Measurements from ENCODE around the gene RDX.
"Not testable (repeated sequence)": the region's sequence is repeated elsewhere in the genome, so short reads cannot be mapped to it uniquely, and the experiment has no call there.

The RDX gene

DNA sequence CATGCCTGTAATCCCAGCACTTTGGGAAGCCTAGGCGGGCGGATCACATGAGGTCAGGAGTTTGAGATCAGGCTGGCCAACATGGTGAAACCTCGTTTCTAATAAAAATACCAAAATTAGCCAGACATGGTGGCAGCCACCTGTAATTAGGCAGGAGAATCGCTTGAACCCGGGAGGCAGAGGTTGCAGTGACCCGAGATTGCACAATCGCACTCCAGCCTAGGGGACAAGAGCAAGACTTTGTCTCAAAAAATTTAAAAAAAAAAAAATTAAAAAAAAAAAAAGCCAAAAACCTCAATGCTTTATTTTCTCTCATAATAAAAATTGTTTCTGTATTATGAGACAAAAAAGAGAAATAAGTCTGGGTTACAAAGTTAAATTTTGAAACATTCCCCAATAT is 54.2 kb downstream of the RDX start:
- no peak overlapping the region for H3K27ac ChIP-seq
- DNase-seq (ENCODE audit: low spot score), result no peak
- ChIA-PET POLR2A (ENCODE audit: low non-redundant PET) (no interaction called here), CTCF (interaction anchor here (0.6 to 0.7 kb wide), 3 partner anchors 84 to 1661 kb away, joined by 3 to 5 read pairs (median 4); no protein-coding TSS in a partner anchor)
- TF ChIP-seq, protein P1, sequence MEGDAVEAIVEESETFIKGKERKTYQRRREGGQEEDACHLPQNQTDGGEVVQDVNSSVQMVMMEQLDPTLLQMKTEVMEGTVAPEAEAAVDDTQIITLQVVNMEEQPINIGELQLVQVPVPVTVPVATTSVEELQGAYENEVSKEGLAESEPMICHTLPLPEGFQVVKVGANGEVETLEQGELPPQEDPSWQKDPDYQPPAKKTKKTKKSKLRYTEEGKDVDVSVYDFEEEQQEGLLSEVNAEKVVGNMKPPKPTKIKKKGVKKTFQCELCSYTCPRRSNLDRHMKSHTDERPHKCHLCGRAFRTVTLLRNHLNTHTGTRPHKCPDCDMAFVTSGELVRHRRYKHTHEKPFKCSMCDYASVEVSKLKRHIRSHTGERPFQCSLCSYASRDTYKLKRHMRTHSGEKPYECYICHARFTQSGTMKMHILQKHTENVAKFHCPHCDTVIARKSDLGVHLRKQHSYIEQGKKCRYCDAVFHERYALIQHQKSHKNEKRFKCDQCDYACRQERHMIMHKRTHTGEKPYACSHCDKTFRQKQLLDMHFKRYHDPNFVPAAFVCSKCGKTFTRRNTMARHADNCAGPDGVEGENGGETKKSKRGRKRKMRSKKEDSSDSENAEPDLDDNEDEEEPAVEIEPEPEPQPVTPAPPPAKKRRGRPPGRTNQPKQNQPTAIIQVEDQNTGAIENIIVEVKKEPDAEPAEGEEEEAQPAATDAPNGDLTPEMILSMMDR (conservative IDR thresholded peaks at IDR 0.05; ENCODE audit: low read depth), result no peak

DNA sequence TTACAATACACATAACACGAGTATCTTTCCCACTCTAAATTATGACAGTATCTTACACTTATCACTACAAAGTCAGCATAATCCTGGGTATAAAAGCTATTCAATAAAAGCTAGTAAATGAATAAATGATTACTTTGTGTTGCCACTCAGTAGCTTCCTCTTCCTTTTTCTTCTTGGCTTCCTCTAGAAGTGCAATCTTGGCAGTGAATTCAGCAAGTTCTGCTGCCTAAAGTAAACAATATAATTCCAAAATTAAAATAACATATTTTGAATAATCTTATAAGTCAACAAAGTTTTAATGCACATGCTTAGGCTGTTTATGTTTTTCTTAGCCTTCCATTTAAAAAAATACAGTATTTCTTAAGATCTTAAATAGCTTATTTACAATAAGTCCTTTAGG is 60.4 kb downstream of the RDX start:
- TF ChIP-seq, protein P1 (conservative IDR thresholded peaks at IDR 0.05; ENCODE audit: low read depth), result no peak
- ChIA-PET CTCF (no interaction called here), POLR2A (ENCODE audit: low non-redundant PET) (no interaction called here)
- no peak overlapping the region for H3K27ac ChIP-seq
- no peak for DNase-seq (ENCODE audit: low spot score)

DNA sequence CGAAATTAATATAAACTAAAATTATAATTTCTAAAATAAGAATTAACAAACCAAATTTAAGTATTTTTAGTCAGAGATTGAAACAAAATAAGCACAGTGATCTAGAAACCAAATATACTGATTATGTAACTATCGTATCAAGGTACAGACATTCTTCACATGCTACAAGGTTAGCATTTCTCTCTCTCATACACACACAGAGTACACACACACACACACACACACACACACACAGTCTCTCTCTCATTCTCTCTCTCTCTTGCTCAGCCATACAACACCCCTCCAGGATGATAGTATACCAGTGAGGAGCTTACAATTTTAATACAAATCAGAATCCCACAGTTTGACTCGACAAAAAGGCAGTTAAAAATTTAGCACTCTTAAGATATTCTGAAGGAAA is 66.0 kb downstream of the RDX start:
- no peak for DNase-seq (ENCODE audit: low spot score)
- TF ChIP-seq, protein P1 (conservative IDR thresholded peaks at IDR 0.05; ENCODE audit: low read depth), result no peak
- ChIA-PET POLR2A (ENCODE audit: low non-redundant PET) (no interaction called here), CTCF (no interaction called here)
- H3K27ac ChIP-seq, result no peak overlapping the region

DNA sequence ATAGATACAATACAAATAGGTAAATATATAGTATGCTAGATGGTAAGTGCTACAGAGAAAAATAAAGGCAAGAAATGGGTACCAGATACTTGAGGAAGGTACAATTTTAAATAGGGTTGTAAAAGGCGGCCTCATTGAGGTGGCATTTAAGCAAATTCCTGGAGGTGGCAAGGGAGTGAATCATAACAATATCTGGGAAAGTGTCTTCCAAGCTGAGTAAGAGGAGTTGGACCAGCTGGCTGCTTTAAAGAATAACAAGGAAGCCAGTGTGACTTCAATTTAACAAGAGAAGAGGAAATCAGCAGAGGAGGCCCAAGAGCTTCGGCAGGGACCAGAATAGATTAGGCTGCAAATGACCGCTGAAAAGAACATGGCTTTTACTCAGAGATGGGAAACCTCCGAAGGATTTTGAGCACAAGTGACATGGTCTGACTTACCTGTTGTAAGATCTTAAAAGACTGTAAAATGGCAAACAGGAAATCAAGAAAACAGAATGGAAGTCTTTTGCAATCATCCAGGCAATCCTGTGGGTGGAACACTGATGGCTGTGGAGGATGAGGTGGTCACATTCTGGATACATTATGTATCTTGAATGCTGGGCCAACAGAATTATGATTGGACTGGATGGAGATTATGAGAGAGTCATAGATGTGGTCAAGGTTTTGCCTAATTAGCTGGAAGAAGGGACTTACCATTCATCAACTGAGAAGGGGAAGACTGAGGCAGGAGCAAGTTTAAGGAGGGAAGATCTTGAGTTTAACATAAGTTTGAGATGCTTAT is 77.2 kb downstream of the RDX start:
- no peak for DNase-seq (ENCODE audit: low spot score)
- CTCF ChIA-PET, result no interaction called here
- POLR2A ChIA-PET (ENCODE audit: low non-redundant PET), result no interaction called here
- TF ChIP-seq, protein P1 (conservative IDR thresholded peaks at IDR 0.05; ENCODE audit: low read depth), result no peak
- H3K27ac ChIP-seq, result no peak overlapping the region

DNA sequence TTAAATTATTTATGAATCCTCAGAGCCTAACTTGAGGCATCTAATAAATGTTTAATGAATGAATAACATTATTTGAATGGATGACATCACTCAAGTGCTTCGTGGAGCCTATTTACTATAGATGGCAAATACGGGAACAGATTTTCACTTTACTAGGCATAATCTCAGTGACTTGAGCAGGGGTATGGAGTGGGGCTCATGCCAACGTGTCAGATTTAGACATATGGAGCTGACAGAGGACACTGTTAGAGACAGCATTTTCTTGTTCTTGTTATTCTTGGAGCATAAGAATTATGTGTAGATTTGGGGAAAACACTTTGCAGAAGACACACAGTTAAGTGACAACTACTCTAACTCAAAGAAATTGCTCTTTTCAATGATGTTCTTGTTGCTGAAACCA is 78.5 kb downstream of the RDX start:
- POLR2A ChIA-PET (ENCODE audit: low non-redundant PET), result no interaction called here
- CTCF ChIA-PET, result no interaction called here
- DNase-seq (ENCODE audit: low spot score), result no peak
- no peak overlapping the region for H3K27ac ChIP-seq
- TF ChIP-seq, protein P1 (conservative IDR thresholded peaks at IDR 0.05; ENCODE audit: low read depth), result no peak

DNA sequence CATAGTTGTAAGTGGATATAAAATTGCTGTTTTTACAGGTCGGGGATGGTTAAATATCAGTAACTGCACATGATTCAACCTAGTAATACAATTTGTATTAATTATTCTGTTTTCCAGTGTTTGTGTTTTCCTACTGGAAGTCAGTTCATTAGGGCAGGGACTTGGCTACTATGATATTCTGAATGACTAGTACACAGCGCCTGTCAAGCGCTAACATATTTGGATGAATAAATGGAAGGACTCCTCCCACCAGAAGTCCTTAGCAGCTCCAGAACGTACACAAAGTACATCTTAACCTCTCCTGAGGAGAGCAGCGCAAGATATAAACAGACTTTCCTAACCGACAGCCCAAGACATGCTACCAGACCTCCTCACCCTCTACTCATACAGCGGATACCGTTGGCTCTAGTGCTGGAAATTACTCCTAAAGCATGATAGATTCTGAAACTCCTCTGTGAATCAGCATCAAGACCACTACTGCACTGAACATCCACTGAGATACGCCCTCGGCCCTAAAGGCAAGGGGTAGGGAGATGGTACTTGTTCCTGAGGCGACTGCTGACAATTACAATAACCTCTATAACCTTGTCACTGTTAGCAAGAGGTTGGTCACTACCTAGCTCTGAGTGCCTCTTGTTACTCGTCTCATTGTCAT is 79.1 kb downstream of the RDX start:
- H3K27ac ChIP-seq, result no peak overlapping the region
- TF ChIP-seq, protein P1 (conservative IDR thresholded peaks at IDR 0.05; ENCODE audit: low read depth), result no peak
- POLR2A ChIA-PET (ENCODE audit: low non-redundant PET), result no interaction called here

DNA sequence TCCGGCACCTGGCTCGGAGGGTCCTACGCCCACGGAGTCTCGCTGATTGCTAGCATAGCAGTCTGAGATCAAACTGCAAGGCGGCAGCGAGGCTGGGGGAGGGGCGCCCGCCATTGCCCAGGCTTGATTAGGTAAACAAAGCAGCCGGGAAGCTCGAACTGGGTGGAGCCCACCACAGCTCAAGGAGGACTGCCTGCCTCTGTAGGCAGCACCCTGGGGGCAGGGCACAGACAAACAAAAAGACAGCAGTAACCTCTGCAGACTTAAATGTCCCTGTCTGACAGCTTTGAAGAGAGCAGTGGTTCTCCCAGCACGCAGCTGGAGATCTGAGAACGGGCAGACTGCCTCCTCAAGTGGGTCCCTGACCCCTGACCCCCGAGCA is 87.1 kb downstream of the RDX start:
- DNase-seq (ENCODE audit: low spot score); CTCF ChIA-PET; POLR2A ChIA-PET (ENCODE audit: low non-redundant PET): not testable (repeated sequence)
- H3K27ac ChIP-seq, result peak overlapping the region; percentile 27; the same call in 1 of the 2 replicates

More for the DNA sequence above, 79.1 kb downstream of the RDX start:
- CTCF ChIA-PET, result interaction anchor here (1.3 kb wide), 1 partner anchor 16 kb away, joined by 11 read pairs; no protein-coding TSS in a partner anchor
- DNase-seq (ENCODE audit: low spot score), result no peak

DNA sequence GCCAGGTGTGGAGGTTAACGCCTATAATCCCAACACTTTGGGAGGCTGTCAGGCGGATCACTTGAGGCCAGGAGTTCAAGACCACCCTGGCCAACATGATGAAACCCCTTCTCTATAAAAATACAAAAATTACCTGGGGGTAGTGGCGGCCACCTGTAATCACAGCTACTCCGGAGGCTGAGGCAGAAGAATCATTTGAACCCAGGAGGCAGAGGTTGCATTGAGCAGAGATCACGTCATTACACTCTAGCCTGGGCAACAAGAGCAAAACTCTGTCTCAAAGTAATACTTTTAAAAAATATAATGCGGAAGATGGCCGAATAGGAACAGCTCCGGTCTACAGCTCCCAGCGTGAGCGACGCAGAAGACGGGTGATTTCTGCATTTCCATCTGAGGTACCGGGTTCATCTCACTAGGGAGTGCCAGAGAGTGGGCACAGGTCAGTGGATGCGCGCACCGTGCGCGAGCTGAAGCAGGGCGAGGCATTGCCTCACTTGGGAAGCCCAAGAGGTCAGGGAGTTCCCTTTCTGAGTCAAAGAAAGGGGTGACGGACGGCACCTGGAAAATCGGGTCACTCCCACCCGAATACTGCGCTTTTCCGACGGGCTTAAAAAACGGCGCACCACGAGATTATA is 87.6 kb downstream of the RDX start:
- POLR2A ChIA-PET (ENCODE audit: low non-redundant PET), result not testable (repeated sequence)

More for the DNA sequence above, 87.6 kb downstream of the RDX start:
- DNase-seq (ENCODE audit: low spot score); CTCF ChIA-PET: not testable (repeated sequence)
- H3K27ac ChIP-seq, result peak overlapping the region; percentile 27; the same call in 1 of the 2 replicates
